NCI-H748 treated with DMSO at 0.1 percent for 48 hours (cell line): ENCODE results near the gene STEAP3.

Experiments
- DNase-seq: peaks from one replicate; lab custom pipeline; 2025; lab: John Stamatoyannopoulos, UW

Gene STEAP3

DNA sequence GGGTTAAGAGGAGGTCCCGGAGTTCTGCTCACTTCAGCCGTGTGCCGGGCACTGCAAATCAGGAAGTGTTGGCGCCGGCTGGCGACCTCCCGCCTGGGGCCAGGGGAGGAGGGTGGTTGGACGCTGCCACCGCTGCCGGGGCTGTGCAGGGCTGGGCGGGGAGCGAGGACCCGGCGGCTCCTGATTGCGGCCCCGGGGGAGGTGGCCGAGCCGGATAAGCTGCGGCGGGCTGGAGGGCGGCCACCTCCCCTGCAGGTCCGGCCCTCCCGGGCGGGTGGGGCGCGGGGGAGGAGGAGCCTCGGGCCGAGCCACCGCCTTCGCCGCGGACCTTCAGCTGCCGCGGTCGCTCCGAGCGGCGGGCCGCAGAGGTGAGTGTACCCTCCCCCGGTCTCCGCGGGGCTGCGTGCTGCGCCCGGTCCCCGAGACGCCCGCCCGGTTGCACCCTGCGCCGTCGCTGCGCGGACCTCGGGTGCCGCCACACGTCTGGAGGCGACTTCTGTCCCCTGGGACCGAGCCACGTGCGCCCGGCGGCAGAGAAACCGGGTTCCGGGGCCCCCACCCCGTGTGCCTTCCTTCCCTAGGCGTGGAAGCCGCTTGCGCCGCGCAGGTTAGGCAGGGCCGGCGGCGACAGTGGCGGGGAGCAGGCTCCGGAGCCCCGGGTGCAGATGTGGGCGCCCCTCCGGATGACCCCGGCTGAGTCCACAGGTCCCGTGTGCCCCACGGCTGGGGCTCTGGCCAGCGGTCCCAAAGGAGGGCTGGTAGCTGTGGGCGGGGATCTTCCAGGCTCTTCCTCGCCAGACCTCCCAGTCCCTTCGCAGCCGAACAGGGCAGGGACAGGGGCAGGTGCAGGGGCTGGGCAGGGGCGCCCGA, at the start of gene STEAP3:
Gene STEAP3 (plus strand): TSS at position 314 of the 870 bp plus-strand sequence. CDS start 7,179 bp downstream, outside the sequence.
- DNase-seq, result peak; percentile 3

GRCh38 chr2:119174216-119174992, 49.2 kb upstream of the STEAP3 start:
- peak; percentile 18 for DNase-seq

DNA sequence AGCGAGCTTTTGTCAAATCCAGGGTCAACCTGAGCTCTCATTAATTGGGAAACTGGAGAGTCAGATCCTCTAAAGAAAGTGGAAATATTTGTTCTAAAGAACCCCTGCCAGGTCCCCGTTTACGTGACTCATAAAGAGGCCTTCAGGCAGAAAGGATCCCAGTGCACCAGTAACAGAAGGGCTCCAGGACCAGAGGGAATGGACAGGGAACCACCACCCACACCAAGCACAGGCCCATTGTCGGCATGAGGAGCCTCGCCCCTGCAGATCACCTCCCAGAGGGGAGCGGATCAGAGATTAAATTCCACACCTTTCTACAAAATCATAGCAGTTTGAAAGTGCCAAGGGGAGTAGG, 48.7 kb upstream of the STEAP3 start:
- no peak for DNase-seq

DNA sequence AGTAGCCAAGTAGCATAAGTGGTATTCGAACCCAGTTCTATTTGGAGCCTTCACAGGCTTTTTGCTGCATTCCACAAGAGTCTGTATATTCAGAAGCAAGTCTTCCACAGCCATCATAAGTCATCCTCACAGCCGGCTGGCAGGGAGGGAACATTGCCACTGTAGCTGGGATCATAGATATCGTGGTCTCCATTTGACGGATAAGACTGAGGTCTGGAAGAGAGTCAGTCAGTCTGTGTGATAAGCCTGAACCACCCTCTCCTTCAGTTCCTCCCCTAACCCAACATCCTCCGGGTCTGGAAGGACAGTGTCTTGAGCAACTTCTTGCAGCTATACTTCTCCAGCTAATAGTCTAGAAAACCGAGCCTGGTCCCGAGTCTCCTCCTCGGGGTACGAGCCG, 48.1 kb upstream of the STEAP3 start:
- no peak for DNase-seq

DNA sequence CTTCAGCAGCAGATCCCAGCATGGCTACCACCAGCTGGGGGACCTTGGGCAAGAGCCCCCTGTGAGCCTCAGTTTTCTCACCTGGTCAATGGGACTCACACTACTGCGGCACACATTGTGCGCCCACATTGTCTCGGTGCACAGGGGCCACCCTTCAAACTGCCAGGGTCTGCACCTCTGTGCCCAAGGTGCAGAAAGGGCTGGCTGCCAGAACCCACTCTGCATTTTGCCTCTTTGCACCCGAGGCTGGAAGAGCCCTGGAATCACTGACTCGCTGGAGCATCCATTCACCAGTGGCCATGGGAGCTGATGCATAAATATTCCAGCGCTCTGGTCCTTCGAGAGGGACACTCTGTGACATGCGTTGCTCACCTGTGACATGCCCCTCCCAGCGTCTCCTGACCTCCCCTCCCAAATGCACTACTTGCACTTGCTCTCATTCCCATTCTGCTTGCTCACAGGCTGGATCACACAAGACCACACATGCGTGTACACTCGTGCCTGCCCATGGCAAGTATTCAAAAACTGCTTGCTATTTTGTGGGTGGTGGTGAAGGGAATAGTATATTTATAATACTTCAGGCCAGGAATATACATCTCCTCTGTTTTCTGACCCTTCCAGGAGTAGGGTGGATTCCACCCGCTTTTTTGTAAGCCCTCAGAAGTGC, 46.3 kb upstream of the STEAP3 start:
- DNase-seq, result no peak

GRCh38 chr2:119177838-119178190, 45.8 kb upstream of the STEAP3 start:
- no peak for DNase-seq

- DNase-seq, result no peak
Measured at GRCh38 chr2:119178776-119179175, 44.9 kb upstream of the STEAP3 start.

DNA sequence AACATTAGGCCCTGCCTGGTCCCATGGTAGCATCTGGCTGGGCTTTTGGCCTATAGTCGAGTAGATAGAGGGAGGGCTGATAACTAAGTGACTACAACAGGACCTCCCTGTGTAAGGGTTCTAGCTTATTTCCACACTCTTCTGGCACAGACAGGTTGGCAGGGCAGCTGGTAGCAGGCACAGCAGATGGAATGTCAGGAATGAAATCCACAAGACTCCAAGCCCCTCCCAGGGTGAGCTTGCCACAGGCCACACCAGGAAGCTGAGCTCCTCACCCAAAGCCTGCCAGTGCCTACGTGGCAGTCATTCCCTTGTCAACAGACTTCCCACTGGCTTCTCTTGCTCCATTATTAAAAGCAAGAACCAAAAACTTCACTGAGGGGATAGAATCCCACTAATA, 44.4 kb upstream of the STEAP3 start:
- no peak for DNase-seq

DNA sequence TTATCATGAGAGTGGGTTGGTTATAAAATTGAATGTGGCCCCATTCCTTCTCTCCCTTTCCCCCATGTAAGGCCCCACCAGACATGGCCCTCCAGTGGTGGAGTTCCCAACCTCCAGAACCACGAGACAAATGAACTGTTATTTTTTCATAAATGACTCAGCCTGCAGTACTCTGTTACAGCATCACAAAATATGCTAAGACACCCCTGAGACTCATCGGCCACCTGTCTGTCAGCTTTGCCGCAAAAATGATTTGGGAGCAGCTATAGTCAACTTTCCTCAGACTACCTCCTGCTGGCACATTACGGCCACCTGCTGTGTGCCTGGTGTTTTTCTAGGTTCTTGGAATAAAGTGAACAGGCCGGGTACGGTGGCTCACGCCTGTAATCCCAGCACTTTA, 43.6 kb upstream of the STEAP3 start:
- DNase-seq, result no peak

- DNase-seq, result no peak
Measured at GRCh38 chr2:119180892-119181291, 42.7 kb upstream of the STEAP3 start.

DNA sequence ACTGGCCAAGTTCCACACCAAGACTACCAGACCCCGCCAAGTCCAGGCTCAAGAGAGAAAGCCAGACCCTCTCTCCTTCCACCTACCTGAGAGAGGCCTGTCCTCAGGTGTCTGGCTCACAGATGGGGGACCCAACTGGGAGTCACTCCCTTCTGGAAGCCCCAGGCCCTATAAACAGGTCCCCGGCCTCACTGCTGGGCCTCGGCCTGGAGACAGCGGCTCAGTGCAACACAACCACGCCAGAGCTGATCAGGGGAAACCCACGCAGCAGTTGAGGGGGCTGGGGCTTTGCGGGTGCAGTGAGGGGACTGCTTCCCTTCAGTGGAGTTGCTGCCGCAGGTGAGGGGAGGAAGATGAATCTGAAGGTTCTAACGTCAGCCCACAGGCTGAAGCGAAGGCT, 42.2 kb upstream of the STEAP3 start:
- DNase-seq, result no peak

GRCh38 chr2:119181791-119182445, 41.7 kb upstream of the STEAP3 start:
- no peak for DNase-seq

DNA sequence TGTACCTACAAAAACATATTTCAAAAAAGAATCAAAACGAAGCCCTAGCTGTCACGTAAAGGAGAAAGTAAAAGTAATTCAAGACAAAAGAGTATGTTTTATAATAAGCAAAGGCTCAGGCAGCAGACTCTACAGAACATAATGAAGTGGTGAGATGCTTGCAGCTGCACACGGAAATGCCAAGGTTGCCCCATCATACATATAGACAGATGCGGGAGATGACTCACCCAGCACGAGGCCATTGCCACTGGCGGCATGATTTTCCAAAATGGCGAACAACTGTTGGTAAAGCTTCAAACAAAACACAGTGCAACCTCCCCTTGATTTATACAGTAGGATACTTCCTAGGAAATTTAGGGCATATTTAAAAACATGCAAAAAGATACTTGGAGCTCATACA, 39.1 kb upstream of the STEAP3 start:
- DNase-seq, result no peak

DNA sequence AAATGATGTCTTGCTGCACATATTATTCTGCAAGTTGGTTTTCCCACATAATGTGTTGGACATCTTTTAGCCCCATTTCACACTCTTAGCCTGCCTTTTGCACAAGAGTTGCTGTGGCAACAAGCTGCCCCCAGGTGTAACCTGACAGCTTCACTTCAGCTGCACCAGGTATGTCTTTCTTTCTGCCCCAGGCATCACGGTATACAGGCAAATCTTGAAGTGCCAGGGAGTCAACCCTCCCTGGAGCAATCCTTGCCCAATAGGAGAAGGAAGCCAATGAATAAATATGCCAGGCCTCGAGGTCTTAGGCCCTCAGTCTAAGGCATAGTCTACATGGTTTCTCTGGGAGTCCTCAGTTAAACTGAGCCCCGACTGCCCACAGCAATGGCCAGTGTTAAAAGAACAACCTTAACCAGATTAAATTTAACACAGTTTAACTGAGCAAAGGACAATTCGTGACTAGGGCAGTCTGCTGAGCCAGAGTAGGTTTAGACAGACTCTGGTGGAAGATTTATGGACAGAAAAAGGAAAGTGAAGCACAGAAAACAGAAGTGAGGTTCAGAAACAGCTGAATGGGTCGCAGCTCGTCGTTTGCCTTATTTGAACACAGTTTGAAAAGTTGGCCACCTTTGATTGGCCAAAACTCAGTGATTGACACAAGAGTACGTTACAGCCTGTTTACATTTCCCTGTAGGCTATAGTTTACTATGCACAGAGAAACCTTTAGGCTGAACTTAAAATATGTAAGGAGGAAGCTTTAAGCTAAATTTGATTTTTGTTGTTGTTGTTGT, 33.1 kb upstream of the STEAP3 start:
- no peak for DNase-seq

DNA sequence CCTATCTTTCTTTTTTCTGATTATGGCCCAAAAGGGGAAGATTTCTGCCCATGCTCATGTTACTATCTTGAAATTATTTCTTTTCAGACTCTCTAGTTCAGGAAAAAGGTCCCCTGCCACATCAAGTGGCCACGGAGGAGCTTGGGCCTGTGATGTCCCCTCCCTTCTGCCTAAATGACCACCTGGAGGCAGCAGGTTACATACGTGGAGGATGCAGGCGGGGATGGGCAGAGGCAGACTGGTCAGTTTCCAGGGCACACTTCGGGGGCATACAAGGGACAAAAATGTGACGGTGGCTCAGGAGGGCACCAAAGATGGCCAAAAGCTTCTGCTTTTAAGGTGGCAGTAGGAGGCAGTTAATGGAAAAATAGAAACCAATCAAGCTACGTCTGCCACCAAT, 30.7 kb upstream of the STEAP3 start:
- no peak for DNase-seq

- DNase-seq, result no peak
Measured at GRCh38 chr2:119195001-119195400, 28.6 kb upstream of the STEAP3 start.

DNA sequence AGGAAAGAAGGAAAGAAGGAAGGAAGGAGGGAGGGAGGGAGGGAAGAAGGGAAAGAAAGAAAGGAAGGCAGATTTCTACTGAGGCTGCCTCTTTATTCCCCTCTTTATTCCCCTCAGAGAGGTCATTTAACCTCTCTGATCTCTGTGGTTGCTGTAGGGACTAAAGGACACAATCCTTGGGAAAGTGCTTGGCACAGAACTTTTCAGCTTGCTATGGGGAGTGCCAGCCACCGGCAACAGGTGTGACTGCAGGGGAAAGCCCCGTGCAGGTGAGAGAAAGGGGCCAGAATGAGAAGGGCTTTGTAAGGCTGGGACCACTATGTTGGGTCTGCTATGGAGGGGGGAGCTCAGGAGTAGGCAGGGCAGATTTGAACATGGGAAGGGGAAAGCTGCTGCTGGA, 27.7 kb upstream of the STEAP3 start:
- DNase-seq, result no peak

DNA sequence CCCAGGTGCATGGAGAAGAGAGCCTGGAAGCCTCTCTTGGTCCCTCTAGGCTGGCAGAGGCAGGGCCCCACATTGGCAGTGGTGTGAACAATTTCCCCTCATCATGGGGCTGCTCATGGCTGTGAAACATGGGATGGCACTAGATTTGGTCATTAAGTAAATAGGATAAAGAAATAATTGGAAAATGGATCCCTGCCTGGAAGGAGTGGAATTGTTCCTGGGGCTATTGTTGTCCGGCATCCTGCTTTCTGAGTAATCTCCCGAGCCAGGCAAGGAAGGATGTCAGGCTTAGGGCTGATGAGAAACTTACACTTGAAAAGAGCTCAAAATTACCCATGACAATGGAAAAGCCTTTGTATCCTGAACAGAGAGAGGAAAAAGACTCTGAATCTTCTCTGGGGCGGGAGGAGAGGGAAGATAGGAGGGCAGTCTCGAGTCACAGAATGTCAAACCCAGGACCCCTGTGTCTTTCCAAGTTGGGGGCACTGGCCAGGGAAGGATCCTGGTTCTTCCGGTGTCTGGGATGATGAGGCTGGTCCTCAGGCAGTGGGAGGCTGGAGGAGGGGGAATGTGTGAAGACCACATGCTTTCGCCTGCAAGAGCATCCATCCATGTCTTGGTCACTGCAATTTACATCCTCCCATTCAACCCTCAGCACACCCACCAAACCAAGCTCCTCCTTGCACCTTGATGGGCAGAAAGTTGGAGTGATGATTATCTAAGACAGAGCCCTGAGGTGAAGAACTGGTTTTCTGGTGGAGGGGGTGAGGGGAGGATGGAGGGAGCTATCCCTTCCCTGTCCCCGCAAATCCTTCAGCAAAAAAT, 27.1 kb upstream of the STEAP3 start:
- no peak for DNase-seq

DNA sequence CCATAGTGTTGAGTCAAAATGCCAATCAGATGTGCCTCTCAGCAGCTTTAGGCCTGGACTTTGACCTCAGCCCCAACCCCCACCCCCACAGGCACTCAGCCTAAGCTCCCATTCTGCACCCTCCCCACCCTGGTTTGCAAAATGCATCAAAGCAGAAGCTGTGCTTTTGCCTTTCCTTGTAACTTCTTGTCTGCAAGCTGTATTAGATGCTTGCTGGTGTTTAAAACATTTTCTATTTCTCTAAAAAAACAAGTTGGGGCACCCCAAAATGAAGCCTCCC, 26.6 kb upstream of the STEAP3 start:
- no peak for DNase-seq

DNA sequence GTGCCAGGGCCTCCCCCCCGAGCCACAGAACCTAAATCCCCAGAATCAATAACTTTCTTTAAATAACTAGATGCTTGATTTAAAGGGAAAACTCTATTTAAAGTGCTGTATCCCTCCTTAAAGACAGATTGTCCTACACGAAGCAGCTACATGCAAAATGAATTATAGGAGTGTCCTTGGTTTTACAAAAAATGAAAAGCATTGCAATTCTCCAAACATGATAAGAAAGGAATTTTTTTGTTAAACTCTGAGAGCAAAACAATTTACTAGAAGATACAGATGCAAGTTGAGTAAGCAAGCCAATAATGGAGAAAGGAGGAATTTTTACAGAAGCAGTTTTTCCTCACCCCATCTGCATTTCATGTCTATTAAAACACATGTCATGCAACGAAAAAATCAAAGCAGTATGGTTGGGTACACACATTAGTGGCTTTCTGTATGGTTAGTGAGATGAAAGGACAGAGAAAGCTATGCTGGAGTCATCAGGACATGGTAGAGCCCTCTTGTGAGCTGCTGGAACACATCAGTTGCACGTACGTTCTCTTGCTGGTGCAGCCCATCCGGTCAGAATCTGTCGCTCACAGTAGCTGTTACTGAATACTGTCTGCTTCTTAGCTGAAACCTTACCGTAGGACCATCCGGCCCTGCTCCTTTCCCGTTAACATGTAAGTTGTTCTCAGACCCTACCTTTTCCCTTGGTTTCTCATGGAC, 25.9 kb upstream of the STEAP3 start:
- DNase-seq, result no peak
